Hematopoietic multipotent progenitor cell treated with erythropoietin and hydrocortisone succinate and interleukin-3 and kit ligand, for 8 days (in vitro differentiated cells): ENCODE measurements around the gene C12orf56.
"Not testable (repeated sequence)": the region's sequence is repeated elsewhere in the genome, so short reads cannot be mapped to it uniquely, and the experiment has no call there.

Experiments used
- DNase-seq: peaks from one replicate; pipeline ENCODE4 v3.0.0-alpha.2; 2015

The C12orf56 gene

GRCh38 chr12:64385468-64385867, 5.1 kb downstream of the C12orf56 start:
- DNase-seq: no peak

GRCh38 chr12:64385019-64385418, 5.5 kb downstream of the C12orf56 start:
- DNase-seq: no peak

DNA sequence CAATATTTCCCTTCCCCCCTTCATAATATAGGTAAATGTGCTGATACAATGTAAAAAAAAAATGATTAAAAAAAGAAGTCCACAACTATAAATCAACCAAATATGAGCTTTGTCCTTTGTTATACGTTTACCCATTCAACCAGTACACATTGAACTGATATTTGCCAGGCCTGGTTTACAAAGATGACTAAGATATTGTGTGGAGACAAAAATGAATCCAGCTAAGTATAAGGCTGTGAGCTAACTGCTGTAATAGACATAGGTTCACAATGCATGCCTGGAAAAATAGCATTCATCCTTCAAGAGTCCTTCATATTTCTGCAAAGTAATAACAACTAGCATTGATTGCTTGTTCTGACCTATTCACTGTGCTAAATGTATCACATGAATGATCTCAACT, 6.9 kb downstream of the C12orf56 start:
- DNase-seq: no peak

DNA sequence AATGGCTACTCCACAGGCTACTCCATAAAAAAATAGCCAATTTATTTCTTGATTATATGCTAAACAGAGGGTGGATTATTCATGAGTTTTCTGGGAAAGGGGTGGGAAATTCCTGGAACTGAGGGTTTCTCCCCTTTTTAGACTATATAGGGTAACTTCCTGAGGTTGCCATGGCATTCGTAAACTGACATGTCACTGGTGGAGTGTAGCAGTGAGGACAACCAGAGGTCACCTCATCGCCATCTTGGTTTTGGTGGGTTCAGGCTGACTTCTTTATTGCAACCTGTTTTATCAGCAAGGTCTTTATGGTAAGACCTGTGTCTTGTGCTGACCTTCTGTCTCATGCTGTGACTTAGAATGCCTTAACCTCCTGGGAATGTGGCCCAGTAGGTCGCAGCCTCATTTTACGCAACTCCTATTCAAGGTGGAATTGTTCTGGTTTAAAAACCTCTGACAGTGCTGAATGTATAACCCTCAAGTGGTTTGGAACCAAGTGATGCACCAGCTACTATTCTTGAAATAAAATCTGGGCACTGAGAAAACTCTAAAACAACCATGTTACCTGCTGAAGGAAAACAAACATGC, 27.7 kb downstream of the C12orf56 start:
- no peak for DNase-seq

DNA sequence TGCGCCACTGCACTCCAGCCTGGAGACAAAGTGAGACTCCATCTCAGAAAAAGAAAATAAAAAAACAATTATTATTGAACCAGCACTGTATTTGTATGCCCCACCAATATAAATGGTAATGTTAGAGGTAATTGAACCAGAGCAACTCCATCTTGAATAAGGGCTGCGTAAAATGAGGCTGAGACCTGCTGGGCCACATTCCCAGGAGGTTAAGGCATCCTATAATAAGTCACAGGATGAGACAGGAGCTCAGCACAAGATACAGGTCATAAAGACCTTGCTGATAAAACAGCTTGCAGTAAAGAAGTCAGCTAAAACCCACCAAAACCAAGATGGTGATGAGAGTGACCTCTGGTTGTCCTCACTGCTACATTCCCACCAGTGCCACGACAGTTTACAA, 29.4 kb downstream of the C12orf56 start:
- not testable (repeated sequence) for DNase-seq

DNA sequence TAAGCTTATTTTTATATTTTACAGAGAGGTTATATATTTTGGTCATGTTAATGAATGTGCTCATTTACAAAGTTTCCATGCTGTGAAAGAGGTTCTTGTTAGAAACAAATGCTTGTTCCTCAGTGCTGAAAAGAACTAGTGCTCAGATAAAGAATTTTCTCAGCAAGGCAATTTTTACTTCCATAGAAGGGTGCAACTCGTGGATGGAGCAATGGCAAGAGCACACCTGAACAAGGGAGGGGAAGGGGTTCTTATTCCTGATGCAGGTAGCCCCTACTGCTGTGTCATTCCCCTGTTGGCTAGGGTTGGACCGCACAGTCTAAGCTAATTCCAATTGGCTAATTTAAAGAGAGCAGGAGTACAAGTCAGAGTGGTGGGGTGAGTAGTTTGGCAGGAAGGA, 34.3 kb downstream of the C12orf56 start:
- DNase-seq: not testable (repeated sequence)

DNA sequence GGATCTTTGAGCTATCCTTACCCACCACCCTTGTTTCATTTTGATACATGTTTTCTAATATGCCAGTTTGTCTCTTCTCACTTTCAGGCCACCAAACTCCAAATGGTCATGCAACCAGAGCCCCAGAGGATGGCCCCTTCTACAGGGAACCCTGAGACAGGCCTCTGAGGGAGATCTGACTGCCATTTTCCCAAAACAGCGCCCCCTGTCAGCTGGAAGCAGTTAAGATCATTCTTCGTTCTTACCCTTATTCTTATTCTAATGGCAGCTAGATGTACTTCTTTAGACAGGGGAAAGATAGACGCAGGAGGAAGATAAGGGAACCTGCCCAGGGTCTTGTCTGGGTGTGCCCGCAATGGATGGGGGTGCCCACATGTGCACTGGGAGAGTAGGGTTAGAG, 38.4 kb downstream of the C12orf56 start:
- DNase-seq: no peak

- DNase-seq: no peak
Measured at GRCh38 chr12:64351265-64351664, 39.3 kb downstream of the C12orf56 start.

DNA sequence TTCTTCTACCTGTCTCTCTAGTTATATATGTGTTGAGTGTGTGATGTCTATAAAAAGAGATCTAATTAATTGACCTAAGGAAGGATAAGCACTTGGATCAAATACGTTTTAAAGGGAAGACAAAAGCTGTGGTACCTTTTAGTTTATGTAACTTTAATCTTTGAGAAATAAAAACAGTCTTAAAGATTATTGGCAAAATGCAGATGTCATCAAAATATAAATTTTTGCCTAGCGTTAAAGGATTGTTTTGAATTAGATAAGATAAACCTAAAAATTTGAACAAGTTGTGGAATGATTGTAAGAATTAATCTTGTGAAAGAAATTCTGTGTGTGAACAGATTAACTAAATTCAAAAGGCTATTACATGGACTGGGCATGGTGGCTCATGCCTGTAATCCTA, 42.9 kb downstream of the C12orf56 start:
- DNase-seq: no peak

GRCh38 chr12:64344631-64345030, 45.9 kb downstream of the C12orf56 start:
- DNase-seq: not testable (repeated sequence)

DNA sequence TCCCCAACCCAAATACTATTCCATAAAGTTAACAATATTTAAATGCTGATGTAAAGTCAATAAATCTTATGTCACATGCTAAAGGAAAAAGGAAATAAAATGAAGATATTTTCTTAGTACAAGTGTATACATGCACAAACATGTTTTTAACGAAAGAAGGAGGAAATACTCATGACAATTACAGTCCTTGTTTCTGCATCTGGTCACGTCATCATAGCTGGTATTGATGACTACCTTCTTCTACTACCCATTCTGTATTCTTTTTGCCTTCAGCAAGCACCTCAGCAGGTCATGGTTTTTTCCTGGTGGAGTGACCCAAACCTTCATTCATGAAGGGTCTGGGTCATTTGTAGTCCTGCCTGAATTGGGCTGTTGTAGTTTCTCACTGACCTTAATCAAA, 50.0 kb downstream of the C12orf56 start:
- DNase-seq: not testable (repeated sequence)

DNA sequence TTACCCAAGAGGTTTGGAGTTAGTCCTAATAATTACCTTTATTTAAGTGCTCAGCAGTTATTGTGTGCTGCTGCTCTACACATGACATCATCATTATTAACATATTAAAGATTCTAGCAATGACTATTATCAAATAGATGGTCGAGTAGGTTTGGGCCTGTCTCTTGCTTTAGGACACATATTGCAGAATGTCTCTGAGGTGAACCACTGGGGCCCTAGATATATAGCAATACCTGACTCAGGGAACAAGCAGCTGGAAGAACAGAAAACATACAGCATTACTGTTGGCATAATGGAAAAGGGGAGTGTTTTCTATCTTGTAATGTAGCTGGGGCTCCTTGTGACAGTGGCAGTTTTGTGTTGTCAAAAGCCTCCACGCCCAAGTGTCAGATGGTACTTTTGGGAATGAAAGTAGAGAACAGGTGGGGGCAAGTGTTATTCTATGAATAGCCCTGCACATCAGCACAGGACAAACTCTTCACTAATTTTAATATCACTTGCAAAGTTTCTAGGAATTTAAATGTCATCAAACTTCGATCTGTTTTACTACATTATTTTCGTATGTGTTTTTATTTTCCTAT, 54.6 kb downstream of the C12orf56 start:
- DNase-seq: no peak

DNA sequence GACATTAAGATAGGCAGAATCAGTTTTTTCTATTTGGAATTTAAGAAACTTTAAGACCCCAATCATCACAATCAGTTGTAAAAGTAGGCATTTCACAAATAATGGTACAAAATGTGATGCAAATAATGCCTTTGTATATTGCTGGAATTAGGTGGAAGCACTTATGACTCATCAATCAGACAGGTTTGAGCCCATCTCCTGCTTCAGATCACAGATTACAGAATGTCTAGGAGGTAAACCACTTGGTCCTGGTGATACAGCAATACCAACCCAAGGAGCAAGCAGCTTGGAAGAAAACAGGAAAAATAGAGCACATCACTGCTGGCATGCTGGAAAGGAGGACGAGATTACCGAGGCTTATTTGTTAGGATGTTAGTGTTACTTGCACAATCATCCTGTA, 57.6 kb downstream of the C12orf56 start:
- DNase-seq: no peak

DNA sequence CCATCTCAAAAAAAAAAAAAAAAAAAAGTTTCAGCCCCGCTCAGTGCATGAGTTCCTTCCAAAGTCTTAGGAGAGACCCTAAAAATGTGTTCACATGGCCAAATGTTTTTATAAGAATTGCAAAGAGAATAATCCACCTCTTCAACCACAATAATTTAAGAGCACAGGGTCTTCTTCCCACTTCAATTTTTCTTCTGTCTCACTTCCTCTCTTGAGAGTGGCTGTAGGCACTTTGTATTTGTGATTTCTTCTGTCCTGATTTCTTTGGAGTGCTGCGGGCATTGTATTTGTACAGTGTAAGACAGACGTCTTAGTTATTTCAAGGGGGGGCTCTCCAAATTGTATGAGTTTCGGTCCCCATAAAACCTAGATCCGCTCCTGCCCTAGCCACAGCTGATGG, 58.3 kb downstream of the C12orf56 start:
- no peak for DNase-seq

DNA sequence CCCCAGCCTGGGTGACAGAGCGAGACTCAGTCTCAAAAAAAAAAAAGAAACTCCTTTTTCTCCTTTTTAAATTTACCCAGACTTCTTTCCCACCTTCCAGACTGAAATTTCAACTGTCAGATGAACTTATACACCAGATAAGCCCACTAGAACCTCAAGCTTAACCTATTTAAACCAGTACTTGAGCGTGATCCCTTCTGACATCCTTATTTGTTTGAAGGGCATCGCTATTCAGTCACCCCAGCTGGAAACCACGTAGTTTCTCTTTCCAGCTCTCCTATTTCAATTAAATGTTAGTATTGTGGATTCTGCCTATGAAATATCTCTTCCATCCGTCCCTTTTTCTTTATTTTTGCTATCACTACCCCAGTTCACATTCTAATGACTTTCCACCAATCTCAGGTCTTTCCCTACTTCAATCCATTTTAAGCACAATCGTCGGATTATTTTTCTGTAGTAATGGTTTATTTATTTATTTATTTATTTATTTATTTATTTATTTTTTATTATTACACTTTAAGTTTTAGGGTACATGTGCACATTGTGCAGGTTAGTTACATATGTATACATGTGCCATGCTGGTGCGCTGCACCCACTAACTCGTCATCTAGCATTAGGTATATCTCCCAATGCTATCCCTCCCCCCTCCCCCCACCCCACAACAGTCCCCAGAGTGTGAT, 61.4 kb downstream of the C12orf56 start:
- not testable (repeated sequence) for DNase-seq

DNA sequence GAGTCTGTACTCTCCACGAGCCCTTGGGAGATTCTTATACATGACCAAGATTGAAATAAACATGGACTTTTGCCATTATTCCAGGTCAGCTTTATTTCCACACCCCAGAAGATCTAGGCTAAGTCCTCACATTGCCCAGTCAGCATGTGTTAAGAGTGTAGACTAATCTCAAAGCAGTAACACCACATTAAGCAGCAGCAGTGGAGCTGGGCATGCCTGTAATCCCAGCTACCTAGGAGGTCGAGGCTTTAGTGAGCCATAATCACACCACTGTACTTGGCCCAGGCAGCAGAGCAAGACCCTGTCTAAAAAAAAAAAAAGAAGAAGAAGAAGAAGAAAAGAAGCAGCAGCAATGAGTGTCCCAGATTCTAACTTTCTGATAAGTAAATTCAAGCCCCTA, 65.5 kb downstream of the C12orf56 start:
- DNase-seq: no peak

DNA sequence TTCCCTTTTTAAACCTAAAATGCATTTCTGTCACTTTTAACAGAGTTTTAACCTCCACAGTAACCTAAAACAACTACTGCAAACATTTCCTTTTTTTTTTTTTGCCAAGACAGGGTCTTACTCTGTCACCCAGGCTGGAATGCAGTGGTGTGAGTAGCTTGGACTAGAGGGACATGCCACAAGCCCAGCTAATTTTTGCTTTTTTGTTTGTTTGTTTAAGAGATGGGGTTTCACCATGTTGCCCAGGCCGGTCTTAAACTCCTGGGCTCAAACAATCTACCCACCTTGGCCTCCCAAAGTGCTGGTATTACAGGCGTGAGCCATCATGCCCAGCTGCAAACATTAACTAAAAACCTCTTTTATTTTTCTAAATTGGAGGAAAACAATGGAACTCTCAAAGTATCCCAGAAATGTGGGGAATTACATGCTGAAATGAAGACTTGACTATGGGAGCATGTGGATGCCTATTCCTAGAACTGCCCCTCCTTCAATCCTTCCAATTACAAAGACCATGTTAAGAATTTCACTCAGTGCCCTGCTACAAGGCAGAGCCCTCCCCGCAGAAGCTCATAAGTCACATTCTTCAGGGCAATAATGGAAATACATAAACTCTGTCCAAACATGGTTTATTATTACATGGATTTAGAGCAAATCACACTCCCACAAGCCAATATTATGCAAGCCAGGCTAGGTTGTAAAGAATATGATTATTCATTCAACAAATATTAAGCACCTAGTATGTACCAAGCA, 66.9 kb downstream of the C12orf56 start:
- DNase-seq: no peak

DNA sequence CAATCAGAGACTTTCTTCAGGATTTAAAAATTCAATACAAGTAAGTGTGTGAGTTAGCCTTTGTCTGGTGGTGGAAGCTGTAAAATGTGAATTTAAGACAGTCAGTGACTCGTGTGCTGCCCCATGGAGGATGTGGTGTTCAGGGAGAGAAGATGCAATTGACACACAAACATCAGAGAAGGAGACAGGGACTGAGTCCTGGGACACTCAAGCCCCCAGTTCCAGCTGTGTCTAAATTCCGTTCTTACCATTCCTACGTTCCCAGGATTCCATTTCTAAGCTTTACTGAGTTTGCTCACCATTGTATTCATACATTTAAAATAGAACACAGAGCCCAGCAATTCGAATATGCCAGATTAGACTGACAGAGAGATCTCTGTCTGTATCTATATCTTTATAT, 67.6 kb downstream of the C12orf56 start:
- no peak for DNase-seq

- DNase-seq: no peak
Measured at GRCh38 chr12:64320611-64321010, 69.9 kb downstream of the C12orf56 start.

- not testable (repeated sequence) for DNase-seq
Measured at GRCh38 chr12:64319540-64320225, 70.9 kb downstream of the C12orf56 start.

GRCh38 chr12:64318605-64319004, 72.0 kb downstream of the C12orf56 start:
- DNase-seq: no peak

GRCh38 chr12:64311877-64312276, 78.7 kb downstream of the C12orf56 start:
- DNase-seq: no peak

- no peak for DNase-seq
Measured at GRCh38 chr12:64304571-64304970, 86.0 kb downstream of the C12orf56 start.
